DMS 273 (cell line): Measurements from ENCODE around the gene ECI1.
"Not testable (repeated sequence)": the region's sequence is repeated elsewhere in the genome, so short reads cannot be mapped to it uniquely, and the experiment has no call there.

Experiments
- DNase-seq: peaks from one replicate; lab custom pipeline; 2025; ENCODE audit not compliant: unreplicated experiment; lab: John Stamatoyannopoulos, UW

The ECI1 gene

GRCh38 chr16:2212362-2213324 is 38.7 kb downstream of the ECI1 start:
- peak; percentile 51 for DNase-seq

- DNase-seq, result no peak
Measured at GRCh38 chr16:2211923-2212347, 39.5 kb downstream of the ECI1 start.

- no peak for DNase-seq
Measured at GRCh38 chr16:2210386-2211365, 40.7 kb downstream of the ECI1 start, which contains the start of gene BRICD5. Gene BRICD5 (minus strand): TSS chr16:2210863. CDS start chr16:2210833, 30 bp downstream.

- no peak for DNase-seq
Measured at GRCh38 chr16:2210009-2210332, 41.4 kb downstream of the ECI1 start.

GRCh38 chr16:2209258-2210008 is 42.0 kb downstream of the ECI1 start:
- DNase-seq, result peak; percentile 68

- no peak for DNase-seq
Measured at GRCh38 chr16:2208772-2209171, 42.6 kb downstream of the ECI1 start.

GRCh38 chr16:2208308-2208707 is 43.1 kb downstream of the ECI1 start:
- DNase-seq, result peak; percentile 52

GRCh38 chr16:2207872-2208271 is 43.5 kb downstream of the ECI1 start:
- DNase-seq, result no peak

- DNase-seq, result no peak
Measured at GRCh38 chr16:2206780-2207433, 44.5 kb downstream of the ECI1 start.

- DNase-seq, result no peak
Measured at GRCh38 chr16:2206420-2206779, 45.0 kb downstream of the ECI1 start.

GRCh38 chr16:2205967-2206313 is 45.4 kb downstream of the ECI1 start:
- peak; percentile 68 for DNase-seq

GRCh38 chr16:2205104-2205966 is 46.1 kb downstream of the ECI1 start, which contains the start of gene MLST8:
Gene MLST8 (plus strand): TSS chr16:2205454. CDS start chr16:2206086, 632 bp downstream.
- DNase-seq, result peak; percentile 95

GRCh38 chr16:2204416-2205103 is 46.8 kb downstream of the ECI1 start:
- no peak for DNase-seq

- not testable (repeated sequence) for DNase-seq
Measured at GRCh38 chr16:2203119-2203688, 48.2 kb downstream of the ECI1 start.

GRCh38 chr16:2200313-2200712 is 51.1 kb downstream of the ECI1 start:
- DNase-seq, result no peak

GRCh38 chr16:2199621-2200139 is 51.7 kb downstream of the ECI1 start:
- DNase-seq, result no peak

GRCh38 chr16:2199095-2199494 is 52.3 kb downstream of the ECI1 start:
- no peak for DNase-seq

GRCh38 chr16:2198283-2198682 is 53.1 kb downstream of the ECI1 start:
- DNase-seq, result no peak
